Brain microvascular endothelial cell (primary cell): ENCODE data around the gene MAGEB3.

Source experiments
- DNase-seq: peaks from one replicate; pipeline ENCODE4 v3.0.0-alpha.2; 2020
- H3K27ac ChIP-seq: fragments of 250-450 bp; sonication (Bioruptor Pico); 2 replicates; pipeline ENCODE4 v1.5.1; 2020; ENCODE audit warnings: mild to moderate bottlenecking, moderate library complexity
- H3K27me3 ChIP-seq: fragments of 250-450 bp; sonication (Bioruptor Pico); replicated peaks from 2 replicates; pipeline ENCODE4 v1.5.1; 2020; ENCODE audit warnings: mild to moderate bottlenecking
- H3K36me3 ChIP-seq: fragments of 250-450 bp; sonication (Bioruptor Pico); replicated peaks from 2 replicates; pipeline ENCODE4 v1.5.1; 2020; ENCODE audit warnings: mild to moderate bottlenecking
- H3K4me3 ChIP-seq: 2 replicates; pipeline ENCODE4 v1.5.1; 2011; ENCODE audit warnings: low read depth, mild to moderate bottlenecking, control low read depth, low read length, moderate library complexity
- CTCF ChIP-seq: IDR thresholded peaks from 2 replicates; pipeline ENCODE4 v1.5.1; 2011; ENCODE audit warnings: low read depth, mild to moderate bottlenecking, moderate library complexity, low read length, control low read depth, inconsistent platforms; ENCODE audit errors: missing control alignments
- in situ Hi-C: cut with HindIII; loops from 2 replicates; pipeline ENCODE4 v1.10.0; 2017; ENCODE audit warnings: low sequenced_read_pairs, low pct_ligation_motif_present

MAGEB3 gene

GRCh38 chrX:30228526-30228925 lies 1.9 kb upstream of the MAGEB3 start:
- TF ChIP-seq CTCF, result no peak
- H3K36me3 ChIP-seq, result no peaks in the 10 kb centered on the region
- no peak overlapping the region for H3K4me3 ChIP-seq
- H3K27ac ChIP-seq, result no peak overlapping the region
- in situ Hi-C loops, result no loop called here
- H3K27me3 ChIP-seq, result no peaks in the 10 kb centered on the region
- no peak for DNase-seq

- TF ChIP-seq CTCF, result no peak
- in situ Hi-C loops, result no loop called here
- Histone ChIP-seq H3K4me3 (no peak within 1 kb of the TSS), H3K27ac (no peak within 1 kb of the TSS), H3K27me3 (no peaks in the 10 kb centered on the region), H3K36me3 (no peaks in the 10 kb centered on the region)
- DNase-seq, result no peak
These were observed 11.4 kb downstream of the MAGEB3 start, which contains the start of gene MAGEB4 for GRCh38 chrX:30241724-30242415. MAGEB4 (plus strand) TSS chrX:30242000; CDS start chrX:30242136, 136 bp downstream.

- Histone ChIP-seq H3K4me3 (no peak within 1 kb of the TSS), H3K36me3 (no peaks in the 10 kb centered on the region), H3K27ac (no peak within 1 kb of the TSS), H3K27me3 (no peaks in the 10 kb centered on the region)
- in situ Hi-C loops, result no loop called here
- no peak for DNase-seq
- TF ChIP-seq CTCF, result no peak
These were observed 16.5 kb downstream of the MAGEB3 start, which contains the start of gene MAGEB1 for GRCh38 chrX:30246769-30247489. MAGEB1 (plus strand) TSS chrX:30247146; CDS start chrX:30250494, 3,348 bp downstream.

- Histone ChIP-seq H3K27me3 (no peaks in the 10 kb centered on the region), H3K36me3 (no peaks in the 10 kb centered on the region), H3K27ac (no peak overlapping the region), H3K4me3 (no peak overlapping the region)
- no peak for TF ChIP-seq CTCF
- in situ Hi-C loops, result no loop called here
- DNase-seq, result no peak
These were observed 18.4 kb downstream of the MAGEB3 start for GRCh38 chrX:30248854-30249253.

GRCh38 chrX:30253257-30253656 lies 22.8 kb downstream of the MAGEB3 start:
- no peak for TF ChIP-seq CTCF

More at GRCh38 chrX:30253257-30253656, 22.8 kb downstream of the MAGEB3 start:
- no peaks in the 10 kb centered on the region for H3K27me3 ChIP-seq
- no peaks in the 10 kb centered on the region for H3K36me3 ChIP-seq
- in situ Hi-C loops, result no loop called here
- no peak for DNase-seq
- no peak overlapping the region for H3K27ac ChIP-seq
- no peak overlapping the region for H3K4me3 ChIP-seq
